HepG2 (cell line): ENCODE results near the gene DDIAS. TPM values are rescaled to one million over a fixed set of nuclear protein-coding genes. Genes with fewer than 3 reads are reported as not detected.
A peak's percentile ranks its signal among the peaks of the same experiment; 100 is the strongest.

ENCODE experiments used
- ARNT2 ChIP-seq: sonication (generic); formaldehyde crosslinking; IDR thresholded peaks from 2 replicates; pipeline ENCODE4 v1.8.0; 2022; ENCODE audit warnings: mild to moderate bottlenecking, low read depth, missing genetic modification reagents, moderate library complexity
- CEBPB ChIP-seq: IDR thresholded peaks from 2 replicates; pipeline ENCODE4 v1.6.1; 2011; ENCODE audit warnings: low read depth, low read length, improper control_type of control experiment, borderline replicate concordance
- CREB1 ChIP-seq, 2 experiments: fragments of 450-650 bp in 1 of 2; IDR thresholded peaks; 2 replicates each; pipeline ENCODE4 v1.6.1; 2016 to 2017; ENCODE audit warnings: control low read depth in 1 of 2, mild to moderate bottlenecking in 1 of 2, missing compliant biosample characterization in 1 of 2, missing genetic modification characterization in 1 of 2
- GLI4 ChIP-seq: sonication (generic); formaldehyde crosslinking; IDR thresholded peaks from 2 replicates; pipeline ENCODE4 v1.5.1; 2020; ENCODE audit warnings: missing genetic modification reagents, mild to moderate bottlenecking, moderate library complexity, borderline replicate concordance
- HNF1B ChIP-seq: sonication (generic); formaldehyde crosslinking; IDR thresholded peaks from 2 replicates; pipeline ENCODE4 v1.5.1; 2020; ENCODE audit warnings: mild to moderate bottlenecking, moderate library complexity, missing genetic modification reagents
- JUNB ChIP-seq: sonication (generic); formaldehyde crosslinking; IDR thresholded peaks from 2 replicates; pipeline ENCODE4 v1.8.0; 2022; ENCODE audit warnings: missing genetic modification reagents, mild to moderate bottlenecking, borderline replicate concordance
- MYPOP ChIP-seq: sonication (generic); formaldehyde crosslinking; IDR thresholded peaks from 2 replicates; pipeline ENCODE4 v1.8.1; 2023; ENCODE audit warnings: mild to moderate bottlenecking, moderate library complexity, missing genetic modification reagents
- NR2C2 ChIP-seq: sonication (generic); formaldehyde crosslinking; IDR thresholded peaks from 2 replicates; pipeline ENCODE4 v1.4.0; 2020; ENCODE audit warnings: missing genetic modification reagents, mild to moderate bottlenecking, moderate library complexity, borderline replicate concordance
- PHB2 ChIP-seq: fragments of 450-650 bp; IDR thresholded peaks from 2 replicates; pipeline ENCODE4 v1.6.1; 2018; ENCODE audit not compliant: partially characterized antibody
- REST ChIP-seq, 2 experiments: IDR thresholded peaks; 2 replicates each; pipeline ENCODE4 v1.6.1; 2011 to 2012; ENCODE audit warnings: low read length in 2 of 2, borderline replicate concordance in 1 of 2, low read depth in 1 of 2, mild to moderate bottlenecking in 1 of 2, moderate library complexity in 1 of 2
- ZFY ChIP-seq: sonication (generic); formaldehyde crosslinking; IDR thresholded peaks from 2 replicates; pipeline ENCODE4 v1.4.0; 2020; ENCODE audit warnings: missing genetic modification reagents
- ZNF20 ChIP-seq: sonication (generic); formaldehyde crosslinking; IDR thresholded peaks from 2 replicates; pipeline ENCODE4 v1.4.0; 2020; ENCODE audit warnings: mild to moderate bottlenecking, moderate library complexity, missing genetic modification reagents
- ZNF343 ChIP-seq: sonication (generic); formaldehyde crosslinking; IDR thresholded peaks from 2 replicates; pipeline ENCODE4 v1.4.0; 2020; ENCODE audit warnings: mild to moderate bottlenecking, missing genetic modification reagents
- ZNF572 ChIP-seq: sonication (generic); formaldehyde crosslinking; IDR thresholded peaks from 2 replicates; pipeline ENCODE4 v1.5.1; 2020; ENCODE audit warnings: mild to moderate bottlenecking, missing genetic modification reagents
- ZNF639 ChIP-seq: conservative IDR thresholded peaks from 2 replicates; pipeline ENCODE4 v1.6.1; 2018; ENCODE audit warnings: missing genetic modification reagents
- ZNF768 ChIP-seq: sonication (generic); formaldehyde crosslinking; IDR thresholded peaks from 2 replicates; pipeline ENCODE4 v1.4.0; 2020; ENCODE audit warnings: missing genetic modification reagents
- polyA plus RNA-seq, 8 experiments: library from polyadenylated mRNA; depleted of rRNA in 3 of 8; stranded (reverse) in 7 of 8; unstranded in 1 of 8; fragments of >200 nt; fragmentation: Illumina TruSeq in 4 of 8; extraction: Trizol in 4 of 8; gene quantifications; 2 replicates each; pipeline versions ENCODE4 v1.2.1 to v1.2.3, GENCODE V29; 2011 to 2016; ENCODE audit warnings: low read depth in 4 of 8, missing spikeins in 1 of 8, mixed read lengths in 1 of 8; ENCODE audit not compliant: insufficient read depth in 1 of 8
- total RNA-seq, 5 experiments: library from RNA; depleted of rRNA; stranded (reverse); fragments of >200 nt; fragmentation: Illumina TruSeq; extraction: Trizol; gene quantifications; 2 replicates each; pipeline ENCODE4 v1.2.3, GENCODE V29; 2016; ENCODE audit warnings: low read depth in 1 of 5
- TF ChIP-seq, protein P1 (sequence below): sonication (generic); formaldehyde crosslinking; IDR thresholded peaks from 2 replicates; pipeline ENCODE4 v1.5.0; 2020; ENCODE audit warnings: mild to moderate bottlenecking, missing genetic modification reagents

Gene DDIAS
- total and polyA plus RNA-seq, 2 of the 13 experiments (the other 11 are each of a cell fraction or from before 2014, with no cell fraction given), result 3.5 to 13.0 TPM

- TF ChIP-seq ARNT2 (CRISPR knock-in tag) (peak; percentile 82), CREB1 (IDR thresholded peaks at IDR 0.05) (peak; percentile 66), CREB1 (CRISPR knock-in tag; IDR thresholded peaks at IDR 0.05) (peak; percentile 89), ZNF639 (CRISPR knock-in tag) (no peak), ZNF768 (CRISPR knock-in tag) (no peak), ZFY (CRISPR knock-in tag) (peak; percentile 27; the same call in 1 of the 2 replicates), PHB2 (no peak), ZNF572 (no peak), HNF1B (CRISPR knock-in tag) (peak; percentile 60), MYPOP (CRISPR knock-in tag) (peak; percentile 51), JUNB (CRISPR knock-in tag) (no peak), NR2C2 (CRISPR knock-in tag) (peak; percentile 15; the same call in 1 of the 2 replicates), ZNF20 (CRISPR knock-in tag) (no peak), REST (IDR thresholded peaks at IDR 0.05; ENCODE audit: borderline replicate concordance in 1 of 2, low read depth in 1 of 2, low read length in 2 of 2) (0 out of 4 replicates have a peak, but pooled peaks of 1 of the 2 experiments have one; percentile 8), CEBPB (no peak), ZNF343 (CRISPR knock-in tag) (no peak), GLI4 (0 out of 2 replicates have a peak, but pooled peaks have one; percentile 55)
- TF ChIP-seq, protein P1, sequence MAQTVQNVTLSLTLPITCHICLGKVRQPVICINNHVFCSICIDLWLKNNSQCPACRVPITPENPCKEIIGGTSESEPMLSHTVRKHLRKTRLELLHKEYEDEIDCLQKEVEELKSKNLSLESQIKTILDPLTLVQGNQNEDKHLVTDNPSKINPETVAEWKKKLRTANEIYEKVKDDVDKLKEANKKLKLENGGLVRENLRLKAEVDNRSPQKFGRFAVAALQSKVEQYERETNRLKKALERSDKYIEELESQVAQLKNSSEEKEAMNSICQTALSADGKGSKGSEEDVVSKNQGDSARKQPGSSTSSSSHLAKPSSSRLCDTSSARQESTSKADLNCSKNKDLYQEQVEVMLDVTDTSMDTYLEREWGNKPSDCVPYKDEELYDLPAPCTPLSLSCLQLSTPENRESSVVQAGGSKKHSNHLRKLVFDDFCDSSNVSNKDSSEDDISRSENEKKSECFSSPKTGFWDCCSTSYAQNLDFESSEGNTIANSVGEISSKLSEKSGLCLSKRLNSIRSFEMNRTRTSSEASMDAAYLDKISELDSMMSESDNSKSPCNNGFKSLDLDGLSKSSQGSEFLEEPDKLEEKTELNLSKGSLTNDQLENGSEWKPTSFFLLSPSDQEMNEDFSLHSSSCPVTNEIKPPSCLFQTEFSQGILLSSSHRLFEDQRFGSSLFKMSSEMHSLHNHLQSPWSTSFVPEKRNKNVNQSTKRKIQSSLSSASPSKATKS (CRISPR knock-in tag), result no peak
These were observed at the start of gene DDIAS (continued) for GRCh38 chr11:82901165-82901921.
